ENCODE data around the gene DOCK3.

Gene DOCK3

DNA sequence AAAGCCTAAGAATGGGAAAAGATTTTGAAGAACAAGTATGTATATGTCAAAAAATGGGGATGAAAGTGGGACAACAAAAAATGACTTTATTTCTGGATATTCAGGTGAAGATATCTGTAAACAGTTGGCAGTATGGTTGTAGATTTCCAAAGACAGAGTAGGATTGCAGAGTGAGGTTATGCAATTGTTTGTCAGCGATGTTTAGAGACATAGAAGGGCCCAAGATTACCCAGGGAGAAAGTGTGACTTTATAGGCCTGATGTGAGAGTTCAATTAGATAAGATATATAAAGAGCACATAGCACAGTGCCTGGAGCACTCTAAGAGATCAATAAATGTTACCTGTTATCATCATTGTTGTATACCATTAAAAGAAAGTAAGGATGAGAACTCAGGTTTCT, 319.8 kb downstream of the DOCK3 start:
- Histone ChIP-seq H3K27me3 (replicated peaks; ENCODE audit: insufficient read depth, low read length) (no peaks in the 10 kb centered on the region), H4K20me1 (ENCODE audit: insufficient read depth, low read length) (no peaks in the 10 kb centered on the region), H3K79me2 (ENCODE audit: low read length) (no peaks in the 10 kb centered on the region), H3F3A (ENCODE audit: insufficient read depth, low read length) (no peaks in the 10 kb centered on the region), H2AFZ (ENCODE audit: low read length) (no peak overlapping the region), H3K4me3 (ENCODE audit: low read length) (no peak overlapping the region), H3K27ac (ENCODE audit: low read length) (no peak overlapping the region), H3K9ac (ENCODE audit: low read length) (no peak overlapping the region), H3K9me2 (replicated peaks; ENCODE audit: insufficient read depth, low read length) (no peaks in the 10 kb centered on the region), H3K4me2 (ENCODE audit: low read depth, low read length) (no peak overlapping the region), H3K4me1 (ENCODE audit: low read length) (peaks cover 8% of the 10 kb centered on the region; the same call in 1 of the 2 replicates), H3K36me3 (replicated peaks; ENCODE audit: insufficient read depth, low read length) (no peaks in the 10 kb centered on the region), H3K9me3 (replicated peaks; ENCODE audit: insufficient read depth, low read length) (no peaks in the 10 kb centered on the region)
- TF ChIP-seq, protein P1, sequence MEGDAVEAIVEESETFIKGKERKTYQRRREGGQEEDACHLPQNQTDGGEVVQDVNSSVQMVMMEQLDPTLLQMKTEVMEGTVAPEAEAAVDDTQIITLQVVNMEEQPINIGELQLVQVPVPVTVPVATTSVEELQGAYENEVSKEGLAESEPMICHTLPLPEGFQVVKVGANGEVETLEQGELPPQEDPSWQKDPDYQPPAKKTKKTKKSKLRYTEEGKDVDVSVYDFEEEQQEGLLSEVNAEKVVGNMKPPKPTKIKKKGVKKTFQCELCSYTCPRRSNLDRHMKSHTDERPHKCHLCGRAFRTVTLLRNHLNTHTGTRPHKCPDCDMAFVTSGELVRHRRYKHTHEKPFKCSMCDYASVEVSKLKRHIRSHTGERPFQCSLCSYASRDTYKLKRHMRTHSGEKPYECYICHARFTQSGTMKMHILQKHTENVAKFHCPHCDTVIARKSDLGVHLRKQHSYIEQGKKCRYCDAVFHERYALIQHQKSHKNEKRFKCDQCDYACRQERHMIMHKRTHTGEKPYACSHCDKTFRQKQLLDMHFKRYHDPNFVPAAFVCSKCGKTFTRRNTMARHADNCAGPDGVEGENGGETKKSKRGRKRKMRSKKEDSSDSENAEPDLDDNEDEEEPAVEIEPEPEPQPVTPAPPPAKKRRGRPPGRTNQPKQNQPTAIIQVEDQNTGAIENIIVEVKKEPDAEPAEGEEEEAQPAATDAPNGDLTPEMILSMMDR (IDR thresholded peaks at IDR 0.05; ENCODE audit: low read length): no peak
- TF ChIP-seq EZH2phosphoT487 (IDR thresholded peaks at IDR 0.05; ENCODE audit: low read length) (no peak), EZH2 (optimal IDR thresholded peaks at IDR 0.05; ENCODE audit: low read depth, low read length) (no peak)
- DNase-seq: no peak

DNA sequence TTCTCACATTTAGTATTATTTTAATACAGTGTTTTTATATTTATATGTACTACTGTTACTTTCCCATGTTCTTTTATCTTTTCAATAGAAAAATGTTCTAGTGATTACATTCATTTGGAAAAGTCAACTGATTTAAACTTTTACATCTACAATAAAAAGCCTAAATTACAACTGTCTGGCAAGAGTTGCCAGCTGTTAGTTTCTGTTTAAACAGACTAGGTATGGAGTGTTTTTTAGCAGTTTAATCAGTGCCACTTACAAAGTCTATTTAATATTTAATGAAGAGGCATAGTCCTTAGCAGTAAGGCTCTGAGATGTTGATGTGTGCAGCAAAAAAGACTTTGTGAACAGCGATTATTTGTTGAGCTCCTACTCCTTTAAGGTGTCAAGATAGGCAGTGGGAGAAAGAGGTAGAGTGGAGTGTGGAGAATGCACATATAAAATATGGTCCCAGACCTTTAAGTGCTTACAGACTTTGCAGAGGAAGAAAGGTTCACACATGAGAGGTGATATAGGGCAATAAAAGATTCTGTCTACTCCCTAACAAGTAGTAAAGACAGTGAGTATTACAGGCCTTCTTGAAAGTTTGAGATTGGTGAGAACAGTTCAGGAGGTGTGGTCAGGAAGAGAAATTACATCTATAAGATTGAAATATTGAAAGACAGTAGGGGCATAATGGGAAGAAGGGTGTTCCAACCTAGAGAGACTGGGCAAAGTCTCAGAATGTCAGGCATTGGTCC, 320.5 kb downstream of the DOCK3 start:
- H3K79me2 ChIP-seq (ENCODE audit: low read length): no peaks in the 10 kb centered on the region
- H3K4me3 ChIP-seq (ENCODE audit: low read length): no peak overlapping the region
- no peak overlapping the region for H3K4me2 ChIP-seq (ENCODE audit: low read depth, low read length)
- TF ChIP-seq, protein P1 (IDR thresholded peaks at IDR 0.05; ENCODE audit: low read length): no peak
- TF ChIP-seq EZH2 (optimal IDR thresholded peaks at IDR 0.05; ENCODE audit: low read depth, low read length) (no peak), EZH2phosphoT487 (IDR thresholded peaks at IDR 0.05; ENCODE audit: low read length) (no peak)
- H3K27me3 ChIP-seq (replicated peaks; ENCODE audit: insufficient read depth, low read length): no peaks in the 10 kb centered on the region
- peaks cover 8% of the 10 kb centered on the region; the same call in 1 of the 2 replicates for H3K4me1 ChIP-seq (ENCODE audit: low read length)
- no peaks in the 10 kb centered on the region for H4K20me1 ChIP-seq (ENCODE audit: insufficient read depth, low read length)
- DNase-seq: no peak
- H3K9me2 ChIP-seq (replicated peaks; ENCODE audit: insufficient read depth, low read length): no peaks in the 10 kb centered on the region
- H3K27ac ChIP-seq (ENCODE audit: low read length): no peak overlapping the region
- H3K36me3 ChIP-seq (replicated peaks; ENCODE audit: insufficient read depth, low read length): no peaks in the 10 kb centered on the region
- H3K9ac ChIP-seq (ENCODE audit: low read length): no peak overlapping the region
- H3F3A ChIP-seq (ENCODE audit: insufficient read depth, low read length): no peaks in the 10 kb centered on the region
- H2AFZ ChIP-seq (ENCODE audit: low read length): no peak overlapping the region
- H3K9me3 ChIP-seq (replicated peaks; ENCODE audit: insufficient read depth, low read length): no peaks in the 10 kb centered on the region

DNA sequence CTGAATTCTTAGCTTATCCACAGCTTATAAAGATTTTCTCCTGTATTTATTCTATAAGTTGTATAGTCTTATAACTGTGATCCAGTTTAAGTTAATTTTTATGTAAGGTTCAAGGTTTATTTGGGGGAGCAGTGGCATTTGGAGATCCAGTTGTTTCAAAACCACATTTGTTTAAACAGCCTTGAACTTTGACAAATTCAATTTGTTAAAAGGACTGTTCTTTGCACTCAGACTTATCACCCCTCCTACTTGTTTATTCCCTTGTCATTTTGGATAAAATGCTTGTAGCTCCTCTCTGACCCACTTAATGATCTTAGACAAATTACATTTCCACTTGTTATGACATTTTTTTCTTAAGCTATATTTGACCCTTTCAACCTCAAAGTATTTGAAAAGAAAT, 327.8 kb downstream of the DOCK3 start:
- no peak overlapping the region for H3K4me3 ChIP-seq (ENCODE audit: low read length)
- H3K4me2 ChIP-seq (ENCODE audit: low read depth, low read length): no peak overlapping the region
- no peaks in the 10 kb centered on the region for H3K79me2 ChIP-seq (ENCODE audit: low read length)
- DNase-seq: no peak
- no peak overlapping the region for H3K27ac ChIP-seq (ENCODE audit: low read length)
- no peak overlapping the region for H2AFZ ChIP-seq (ENCODE audit: low read length)
- no peaks in the 10 kb centered on the region for H3K27me3 ChIP-seq (replicated peaks; ENCODE audit: insufficient read depth, low read length)
- peaks cover 8% of the 10 kb centered on the region; the same call in 1 of the 2 replicates for H3K4me1 ChIP-seq (ENCODE audit: low read length)
- no peaks in the 10 kb centered on the region for H3F3A ChIP-seq (ENCODE audit: insufficient read depth, low read length)
- no peaks in the 10 kb centered on the region for H3K9me3 ChIP-seq (replicated peaks; ENCODE audit: insufficient read depth, low read length)
- H4K20me1 ChIP-seq (ENCODE audit: insufficient read depth, low read length): no peaks in the 10 kb centered on the region
- TF ChIP-seq, protein P1 (IDR thresholded peaks at IDR 0.05; ENCODE audit: low read length): no peak
- TF ChIP-seq EZH2 (optimal IDR thresholded peaks at IDR 0.05; ENCODE audit: low read depth, low read length): no peak
- no peak for TF ChIP-seq EZH2phosphoT487 (IDR thresholded peaks at IDR 0.05; ENCODE audit: low read length)
- no peaks in the 10 kb centered on the region for H3K36me3 ChIP-seq (replicated peaks; ENCODE audit: insufficient read depth, low read length)
- H3K9ac ChIP-seq (ENCODE audit: low read length): no peak overlapping the region
- no peaks in the 10 kb centered on the region for H3K9me2 ChIP-seq (replicated peaks; ENCODE audit: insufficient read depth, low read length)
